Subcutaneous abdominal adipose tissue (tissue), 5 donors: ENCODE data around the gene CEP135.

Source experiments
- H3K27ac ChIP-seq: one replicate; pipeline ENCODE4 v1.7.0; 2013; ENCODE audit warnings: low read depth, mild to moderate bottlenecking, inconsistent platforms, low read length, moderate library complexity
- H3K27me3 ChIP-seq, 5 donors: one replicate each; pipeline ENCODE4 v1.7.0; 2013; ENCODE audit warnings: low read length in 5 of 5, inconsistent platforms in 1 of 5; ENCODE audit not compliant: control insufficient read depth in 5 of 5, insufficient read depth in 4 of 5
- H3K36me3 ChIP-seq, 5 donors: one replicate each; pipeline ENCODE4 v1.7.0; 2013; ENCODE audit warnings: low read length in 5 of 5; ENCODE audit not compliant: control insufficient read depth in 5 of 5, insufficient read depth in 5 of 5
- H3K4me1 ChIP-seq, 5 donors: one replicate each; pipeline ENCODE4 v1.7.0; 2013; ENCODE audit warnings: low read length in 5 of 5, mild to moderate bottlenecking in 3 of 5, moderate library complexity in 1 of 5; ENCODE audit not compliant: control insufficient read depth in 5 of 5, insufficient read depth in 5 of 5
- H3K4me3 ChIP-seq, 5 donors: one replicate each; pipeline ENCODE4 v1.7.0; 2013; ENCODE audit warnings: low read length in 5 of 5, low read depth in 1 of 5
- H3K9ac ChIP-seq, 5 donors: one replicate each; pipeline ENCODE4 v1.7.0; 2013; ENCODE audit warnings: low read length in 5 of 5, mild to moderate bottlenecking in 4 of 5, moderate library complexity in 3 of 5
- H3K9me3 ChIP-seq, 5 donors: one replicate each; pipeline ENCODE4 v1.7.0; 2013; ENCODE audit warnings: low read length in 5 of 5; ENCODE audit not compliant: control insufficient read depth in 5 of 5
- donor health status: healthy.
- donor health status: healthy.
- donor health status: healthy.
- donor health status: healthy.
- donor health status: healthy.

CEP135 gene

DNA sequence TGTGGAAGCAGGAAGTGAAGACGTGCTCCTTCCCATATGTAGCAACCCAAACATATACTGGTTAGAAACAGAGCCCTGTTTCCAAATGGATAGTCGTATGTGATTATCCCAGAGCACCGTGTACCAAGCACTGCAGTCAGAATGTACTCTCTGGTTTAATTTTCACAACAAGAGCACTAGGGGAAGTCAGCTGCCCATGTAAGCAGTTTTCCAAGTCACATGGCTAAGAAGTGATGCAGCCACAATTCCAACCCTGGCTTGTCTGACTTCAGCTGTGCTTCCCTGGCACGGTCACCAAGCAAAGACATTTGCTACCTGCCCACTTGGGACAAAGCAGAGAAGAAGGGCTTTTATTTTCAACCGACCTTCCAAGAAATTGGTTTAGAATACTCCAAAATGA, 28.2 kb upstream of the CEP135 start:
- Histone ChIP-seq H3K9me3 (no peaks in the 10 kb centered on the region), H3K27ac (no peak overlapping the region), H3K4me3 (peak overlapping the region in 1 of 5 donors; percentile 28), H3K27me3 (no peaks in the 10 kb centered on the region), H3K36me3 (no peaks in the 10 kb centered on the region), H3K4me1 (no peaks in the 10 kb centered on the region), H3K9ac (no peak overlapping the region)

DNA sequence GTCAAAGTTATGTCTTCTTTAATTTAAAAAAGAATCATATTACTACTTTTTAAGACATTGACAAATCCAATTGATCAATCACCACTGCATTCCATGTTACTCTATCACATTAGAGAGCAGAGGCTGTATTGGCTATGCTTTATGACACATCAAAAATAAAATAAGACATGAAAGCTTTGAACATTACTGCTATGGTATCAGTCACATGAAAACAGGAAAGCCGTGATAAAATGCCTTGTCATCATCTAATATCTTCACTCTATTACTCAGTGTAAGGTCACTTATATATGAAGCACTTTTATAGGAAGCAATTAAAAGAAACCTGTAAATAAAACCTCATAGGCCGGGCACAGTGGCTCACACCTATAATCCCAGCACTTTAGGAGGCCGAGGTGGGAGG, 27.7 kb upstream of the CEP135 start:
- Histone ChIP-seq H3K9me3 (no peaks in the 10 kb centered on the region), H3K36me3 (no peaks in the 10 kb centered on the region), H3K27ac (no peak overlapping the region), H3K4me1 (no peaks in the 10 kb centered on the region), H3K27me3 (no peaks in the 10 kb centered on the region), H3K9ac (no peak overlapping the region), H3K4me3 (no peak overlapping the region)

DNA sequence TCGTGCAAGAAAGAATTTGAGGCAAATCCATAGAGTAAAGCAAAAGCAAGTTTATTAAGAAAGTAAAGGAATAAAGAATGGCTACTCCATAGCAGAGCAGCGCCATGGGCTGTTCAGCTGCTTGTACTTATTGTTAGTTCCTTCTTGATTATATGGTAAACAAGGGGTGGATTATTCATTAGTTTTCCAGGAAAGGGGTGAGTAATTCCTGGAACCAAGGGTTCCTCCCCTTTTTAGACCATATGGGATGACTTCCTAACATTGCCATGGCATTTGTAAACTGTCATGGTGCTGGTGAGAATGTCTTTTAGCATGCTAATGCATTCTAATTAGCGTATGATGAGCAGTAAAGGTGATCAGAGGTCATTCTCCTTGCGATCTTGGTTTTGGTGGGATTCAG, 23.5 kb upstream of the CEP135 start:
- Histone ChIP-seq H3K4me3 (no peak overlapping the region), H3K9me3 (peaks cover 0 to 12% (median 0%) of the 10 kb centered on the region in 5 donors), H3K27ac (no peak overlapping the region), H3K4me1 (no peaks in the 10 kb centered on the region), H3K36me3 (no peaks in the 10 kb centered on the region), H3K27me3 (no peaks in the 10 kb centered on the region), H3K9ac (no peak overlapping the region)

DNA sequence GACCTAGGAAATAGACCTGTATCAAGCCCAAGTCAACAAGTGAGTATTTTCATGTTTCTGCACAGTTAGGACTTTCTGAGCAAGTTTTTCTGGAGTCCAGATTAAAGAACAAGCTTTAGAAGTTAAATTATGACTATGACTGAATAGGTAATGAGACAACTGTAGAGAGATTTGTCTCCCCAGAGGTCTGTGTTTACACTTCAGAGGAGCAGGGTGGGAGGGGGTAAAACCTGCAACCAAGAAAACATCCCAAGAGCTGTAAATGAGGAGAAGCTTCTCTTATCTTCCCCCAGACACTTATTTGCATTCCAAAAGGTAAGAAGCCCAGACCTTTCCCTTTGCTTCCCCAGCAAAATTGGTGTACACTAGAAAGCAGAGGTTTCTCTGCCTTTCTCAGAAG, 22.1 kb upstream of the CEP135 start:
- Histone ChIP-seq H3K4me1 (no peaks in the 10 kb centered on the region), H3K4me3 (no peak overlapping the region), H3K36me3 (no peaks in the 10 kb centered on the region), H3K27me3 (no peaks in the 10 kb centered on the region), H3K9me3 (peaks cover 0 to 15% (median 0%) of the 10 kb centered on the region in 5 donors), H3K9ac (no peak overlapping the region), H3K27ac (no peak overlapping the region)

DNA sequence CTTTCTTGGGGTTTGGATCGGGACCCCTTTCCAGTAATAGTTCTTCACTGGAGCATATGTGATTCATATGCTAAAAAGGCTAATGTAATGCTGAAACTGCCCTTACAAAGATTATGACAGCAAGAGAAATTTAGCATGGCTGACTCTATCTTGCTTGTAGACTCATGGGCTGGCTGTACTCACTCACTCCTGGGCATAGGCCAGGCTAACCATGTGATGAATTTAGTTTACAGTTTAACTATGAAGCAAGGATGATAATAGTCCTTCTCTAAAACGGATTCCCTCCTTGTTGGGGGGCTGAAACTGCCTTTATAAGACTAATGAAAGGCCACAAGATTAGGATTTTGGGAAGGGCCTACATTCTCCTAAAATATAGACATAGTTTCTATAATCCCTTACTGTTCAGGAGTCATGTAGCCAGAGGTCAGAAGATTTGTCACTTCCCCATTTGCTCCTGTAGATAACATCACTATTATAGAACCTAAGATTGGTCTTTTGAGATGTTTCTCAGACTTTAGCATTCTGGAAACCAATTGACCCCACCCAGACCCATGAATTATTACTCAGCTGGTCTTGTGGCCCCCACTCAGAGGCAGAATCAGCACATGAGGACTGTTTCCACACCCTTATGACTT, 20.8 kb upstream of the CEP135 start:
- H3K9me3 ChIP-seq = peaks cover 0 to 21% (median 0%) of the 10 kb centered on the region in 5 donors
- H3K4me3 ChIP-seq = no peak overlapping the region
- no peak overlapping the region for H3K9ac ChIP-seq
- H3K27ac ChIP-seq = no peak overlapping the region
- no peaks in the 10 kb centered on the region for H3K4me1 ChIP-seq
- no peaks in the 10 kb centered on the region for H3K36me3 ChIP-seq
- H3K27me3 ChIP-seq = no peaks in the 10 kb centered on the region

DNA sequence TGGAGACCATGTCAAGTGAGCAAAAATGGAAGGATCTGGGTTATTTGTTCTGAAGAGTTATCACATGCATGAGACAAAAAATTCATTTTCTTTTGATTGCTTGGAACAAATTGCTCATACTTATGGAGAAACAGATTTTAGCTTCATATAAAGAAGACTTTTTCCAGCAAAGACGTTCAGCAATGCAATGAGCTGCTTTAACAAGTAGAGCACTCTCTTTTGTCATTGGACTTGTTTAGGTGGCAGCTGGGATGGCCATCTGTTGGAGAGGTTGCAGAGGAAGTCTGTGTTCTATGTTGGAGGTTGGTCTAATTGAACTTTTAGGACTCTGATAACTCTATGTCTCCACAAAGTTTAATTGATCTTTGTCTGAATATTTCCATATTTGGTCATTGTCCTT, 19.9 kb upstream of the CEP135 start:
- Histone ChIP-seq H3K9ac (no peak overlapping the region), H3K9me3 (peaks cover 0 to 25% (median 0%) of the 10 kb centered on the region in 5 donors), H3K4me3 (no peak overlapping the region), H3K4me1 (no peaks in the 10 kb centered on the region), H3K27ac (no peak overlapping the region), H3K27me3 (no peaks in the 10 kb centered on the region), H3K36me3 (no peaks in the 10 kb centered on the region)

DNA sequence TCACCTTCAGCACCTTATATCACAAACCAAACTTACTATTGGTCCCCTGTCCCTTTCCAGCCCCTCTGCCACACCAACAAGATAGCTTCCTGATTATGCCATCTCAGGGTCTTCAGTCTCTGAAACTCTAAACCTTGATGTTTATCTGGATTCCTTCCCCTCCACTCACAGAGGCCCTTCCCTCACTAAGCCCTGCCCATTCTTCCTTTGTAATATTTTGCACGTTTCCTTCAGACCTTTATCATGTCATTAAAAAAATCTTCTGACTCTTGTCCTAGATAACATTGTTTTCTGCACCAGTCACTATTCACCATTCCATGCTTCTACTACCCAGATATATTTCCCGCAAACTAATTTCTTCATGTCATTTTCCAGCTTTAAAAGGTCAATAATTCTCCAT, 17.7 kb upstream of the CEP135 start:
- Histone ChIP-seq H3K4me3 (no peak overlapping the region), H3K27me3 (no peaks in the 10 kb centered on the region), H3K4me1 (no peaks in the 10 kb centered on the region), H3K9ac (no peak overlapping the region), H3K9me3 (peaks cover 0 to 26% (median 0%) of the 10 kb centered on the region in 5 donors), H3K27ac (no peak overlapping the region), H3K36me3 (no peaks in the 10 kb centered on the region)

DNA sequence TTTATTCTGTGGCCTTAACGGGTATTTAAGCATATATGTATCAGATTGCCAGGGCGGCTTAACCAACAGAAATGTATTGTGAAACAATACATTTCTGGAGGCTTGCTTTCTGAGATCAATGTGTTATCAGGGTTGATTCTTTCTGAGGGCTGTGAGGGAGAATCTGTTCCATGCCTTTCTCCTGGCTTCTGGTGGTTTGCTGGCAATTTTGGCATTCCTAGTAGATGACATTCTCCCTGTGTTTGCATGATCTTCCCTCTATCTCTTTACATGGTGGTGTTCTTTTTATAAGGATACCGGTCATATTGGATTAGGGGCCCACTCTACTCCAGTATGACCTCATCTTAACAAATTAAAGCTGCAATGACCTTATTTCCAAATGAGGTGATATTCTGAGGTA, 16.9 kb upstream of the CEP135 start:
- Histone ChIP-seq H3K27ac (no peak overlapping the region), H3K9ac (no peak overlapping the region), H3K9me3 (peaks cover 0 to 26% (median 3%) of the 10 kb centered on the region in 5 donors), H3K27me3 (no peaks in the 10 kb centered on the region), H3K36me3 (no peaks in the 10 kb centered on the region), H3K4me1 (no peaks in the 10 kb centered on the region), H3K4me3 (no peak overlapping the region)

DNA sequence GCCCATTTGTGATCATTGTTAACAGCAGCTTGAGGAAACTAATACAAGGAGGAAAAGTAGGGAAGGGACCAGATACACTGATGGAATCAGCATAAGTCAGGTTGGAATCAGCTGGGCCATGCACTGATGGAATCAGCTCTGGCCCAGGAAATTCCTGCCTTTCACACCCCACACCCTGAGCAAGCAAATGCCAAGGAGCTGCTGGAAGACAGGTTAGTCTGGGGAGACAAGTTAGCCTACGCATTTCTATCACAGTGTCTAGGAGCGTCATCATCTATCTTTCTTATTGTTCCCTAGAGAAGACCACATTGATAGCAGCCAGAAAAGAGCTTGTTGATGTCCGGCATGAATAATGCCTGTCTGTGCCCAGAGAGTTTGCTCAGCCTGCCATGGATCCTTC, 16.2 kb upstream of the CEP135 start:
- Histone ChIP-seq H3K27ac (no peak overlapping the region), H3K27me3 (no peaks in the 10 kb centered on the region), H3K9ac (no peak overlapping the region), H3K4me1 (no peaks in the 10 kb centered on the region), H3K36me3 (no peaks in the 10 kb centered on the region), H3K9me3 (peaks cover 0 to 32% (median 10%) of the 10 kb centered on the region in 5 donors), H3K4me3 (no peak overlapping the region)

DNA sequence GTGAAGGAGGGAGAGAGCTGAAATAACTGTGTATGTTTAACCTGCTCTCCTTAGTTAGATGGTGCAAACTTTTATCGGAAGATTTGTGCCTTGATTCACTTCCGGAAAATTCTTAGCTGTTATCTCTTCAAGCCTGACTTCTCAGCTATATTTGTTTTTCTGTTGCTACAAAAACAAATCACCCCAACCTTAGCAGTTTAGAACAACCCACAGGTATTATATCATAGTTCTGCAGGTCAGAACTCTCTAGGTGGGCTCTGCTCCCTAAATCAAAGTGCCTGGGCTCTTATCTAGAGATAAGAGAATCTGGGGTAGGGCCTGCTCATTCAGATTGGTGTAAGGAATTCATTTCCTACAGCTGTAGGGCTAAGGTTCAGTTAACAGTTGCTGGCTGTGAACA, 15.1 kb upstream of the CEP135 start:
- Histone ChIP-seq H3K4me1 (no peaks in the 10 kb centered on the region), H3K9me3 (peaks cover 6 to 39% (median 11%) of the 10 kb centered on the region in 5 donors), H3K4me3 (no peak overlapping the region), H3K9ac (no peak overlapping the region), H3K27me3 (no peaks in the 10 kb centered on the region), H3K36me3 (peaks cover 0 to 10% (median 2%) of the 10 kb centered on the region in 5 donors), H3K27ac (no peak overlapping the region)
